Glomerular visceral epithelial cell (primary cell): ENCODE measurements around the gene EYS.

Experiments used
- DNase-seq: peaks from one replicate; pipeline ENCODE4 v3.0.0-alpha.2; 2016; ENCODE audit errors: extremely low spot score

Gene EYS

GRCh38 chr6:64848467-64848866, 858.6 kb downstream of the EYS start:
- no peak for DNase-seq

- no peak for DNase-seq
These were observed 859.6 kb downstream of the EYS start for GRCh38 chr6:64847396-64847795.

GRCh38 chr6:64838726-64839125, 868.3 kb downstream of the EYS start:
- peak; percentile 8 for DNase-seq

- DNase-seq, result peak; percentile 15
These were observed 875.3 kb downstream of the EYS start for GRCh38 chr6:64831680-64832079.

GRCh38 chr6:64817525-64817924, 889.5 kb downstream of the EYS start:
- no peak for DNase-seq

GRCh38 chr6:64815718-64816117, 891.3 kb downstream of the EYS start:
- DNase-seq, result no peak

- no peak for DNase-seq
These were observed 894.9 kb downstream of the EYS start for GRCh38 chr6:64812138-64812537.

GRCh38 chr6:64811119-64811518, 895.9 kb downstream of the EYS start:
- no peak for DNase-seq

GRCh38 chr6:64807785-64808184, 899.2 kb downstream of the EYS start:
- no peak for DNase-seq

- DNase-seq, result no peak
These were observed 903.4 kb downstream of the EYS start for GRCh38 chr6:64803470-64804166.

- DNase-seq, result no peak
These were observed 914.5 kb downstream of the EYS start for GRCh38 chr6:64792534-64792933.

- DNase-seq, result no peak
These were observed 917.5 kb downstream of the EYS start for GRCh38 chr6:64789476-64789875.

GRCh38 chr6:64786736-64787135, 920.3 kb downstream of the EYS start:
- DNase-seq, result no peak

- no peak for DNase-seq
These were observed 924.1 kb downstream of the EYS start for GRCh38 chr6:64782877-64783276.

- no peak for DNase-seq
These were observed 928.9 kb downstream of the EYS start for GRCh38 chr6:64777941-64778785.

- DNase-seq, result no peak
These were observed 930.7 kb downstream of the EYS start for GRCh38 chr6:64776359-64776758.

GRCh38 chr6:64774881-64775280, 932.1 kb downstream of the EYS start:
- no peak for DNase-seq

GRCh38 chr6:64750910-64751309, 956.1 kb downstream of the EYS start:
- DNase-seq, result no peak

- DNase-seq, result no peak
These were observed 969.6 kb downstream of the EYS start for GRCh38 chr6:64737418-64737817.

GRCh38 chr6:64736421-64736950, 970.5 kb downstream of the EYS start:
- DNase-seq, result no peak

- no peak for DNase-seq
These were observed 973.6 kb downstream of the EYS start for GRCh38 chr6:64733433-64733832.

- DNase-seq, result peak; percentile 17
These were observed 974.1 kb downstream of the EYS start for GRCh38 chr6:64732888-64733287.

- no peak for DNase-seq
These were observed 977.5 kb downstream of the EYS start for GRCh38 chr6:64729522-64729921.
